ENCODE measurements around the gene TMEM120B.

DNA sequence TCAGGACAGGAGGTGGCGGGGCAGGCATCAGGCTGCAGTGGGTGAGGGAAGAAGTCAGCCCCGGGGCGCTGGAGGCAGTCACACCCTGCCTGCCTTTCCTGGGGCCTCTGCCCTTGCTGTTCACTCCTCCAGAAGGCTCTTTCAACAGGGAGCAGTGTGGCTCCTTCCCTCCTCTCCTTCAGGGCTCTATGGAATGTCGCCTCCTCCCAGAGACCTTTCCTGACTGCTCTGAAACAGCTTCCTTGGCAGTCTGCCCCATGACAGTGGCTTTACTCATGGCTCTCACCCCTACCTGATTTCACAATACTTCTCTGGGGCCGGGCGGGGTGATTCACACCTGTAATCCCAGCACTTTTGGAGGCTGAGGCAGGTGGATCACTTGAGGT, 73.9 kb downstream of the TMEM120B start:
- TF ChIP-seq, protein P1, sequence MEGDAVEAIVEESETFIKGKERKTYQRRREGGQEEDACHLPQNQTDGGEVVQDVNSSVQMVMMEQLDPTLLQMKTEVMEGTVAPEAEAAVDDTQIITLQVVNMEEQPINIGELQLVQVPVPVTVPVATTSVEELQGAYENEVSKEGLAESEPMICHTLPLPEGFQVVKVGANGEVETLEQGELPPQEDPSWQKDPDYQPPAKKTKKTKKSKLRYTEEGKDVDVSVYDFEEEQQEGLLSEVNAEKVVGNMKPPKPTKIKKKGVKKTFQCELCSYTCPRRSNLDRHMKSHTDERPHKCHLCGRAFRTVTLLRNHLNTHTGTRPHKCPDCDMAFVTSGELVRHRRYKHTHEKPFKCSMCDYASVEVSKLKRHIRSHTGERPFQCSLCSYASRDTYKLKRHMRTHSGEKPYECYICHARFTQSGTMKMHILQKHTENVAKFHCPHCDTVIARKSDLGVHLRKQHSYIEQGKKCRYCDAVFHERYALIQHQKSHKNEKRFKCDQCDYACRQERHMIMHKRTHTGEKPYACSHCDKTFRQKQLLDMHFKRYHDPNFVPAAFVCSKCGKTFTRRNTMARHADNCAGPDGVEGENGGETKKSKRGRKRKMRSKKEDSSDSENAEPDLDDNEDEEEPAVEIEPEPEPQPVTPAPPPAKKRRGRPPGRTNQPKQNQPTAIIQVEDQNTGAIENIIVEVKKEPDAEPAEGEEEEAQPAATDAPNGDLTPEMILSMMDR (IDR thresholded peaks at IDR 0.05; ENCODE audit: low read depth, low read length, poor library complexity, severe bottlenecking), result no peak
- no peak for TF ChIP-seq EZH2phosphoT487 (IDR thresholded peaks at IDR 0.05; ENCODE audit: borderline replicate concordance, low read length)

Measured in DOHH2 (cell line).